DND-41 (cell line): ENCODE results near the gene COL8A1.

Source experiments
- ATAC-seq: fragments of 200-7000 bp; cut with Tn5 transposase; 3 replicates; pipeline ENCODE4 v1.9.1; 2021; ENCODE audit warnings: low read depth; ENCODE audit not compliant: insufficient read depth
- DNase-seq: peaks from one replicate; pipeline ENCODE4 v3.0.0-alpha.2; 2020
- H2AFZ ChIP-seq: 2 replicates; pipeline ENCODE4 v1.6.0; 2012; ENCODE audit warnings: low read depth, low read length
- H3K27ac ChIP-seq: 2 replicates; pipeline ENCODE4 v1.5.1; 2012; ENCODE audit warnings: low read length, inconsistent platforms
- H3K27me3 ChIP-seq: fragments of 200-600 bp; sonication (generic); 2 replicates; pipeline ENCODE4 v1.6.0; 2012; ENCODE audit warnings: low read length, mild to moderate bottlenecking, inconsistent platforms; ENCODE audit not compliant: insufficient read depth, poor library complexity
- H3K36me3 ChIP-seq: 2 replicates; pipeline ENCODE4 v1.5.1; 2012; ENCODE audit warnings: low read length, inconsistent platforms; ENCODE audit not compliant: insufficient read depth
- H3K4me1 ChIP-seq: 2 replicates; pipeline ENCODE4 v1.5.1; 2012; ENCODE audit warnings: mild to moderate bottlenecking, low read length; ENCODE audit not compliant: insufficient read depth
- H3K4me2 ChIP-seq: 2 replicates; pipeline ENCODE4 v1.6.0; 2012; ENCODE audit warnings: mild to moderate bottlenecking, moderate library complexity, low read length, inconsistent platforms; ENCODE audit not compliant: insufficient read depth
- H3K4me3 ChIP-seq, 2 experiments: fragments of 200-600 bp in 1 of 2; shearing (Covaris generic) in 1 of 2; 2 replicates each; pipeline ENCODE4 v1.5.1; 2012 to 2016; ENCODE audit warnings: inconsistent platforms in 2 of 2, low read length in 2 of 2, mild to moderate bottlenecking in 2 of 2, low read depth in 1 of 2, moderate library complexity in 1 of 2
- H3K79me2 ChIP-seq: 2 replicates; pipeline ENCODE4 v1.6.0; 2012; ENCODE audit warnings: low read length, inconsistent platforms; ENCODE audit not compliant: insufficient read depth
- H3K9ac ChIP-seq: 2 replicates; pipeline ENCODE4 v1.6.0; 2012; ENCODE audit warnings: low read depth, mild to moderate bottlenecking, inconsistent platforms, low read length, moderate library complexity
- H3K9me3 ChIP-seq: 2 replicates; pipeline ENCODE4 v1.5.1; 2012; ENCODE audit warnings: low read length, moderate library complexity, mild to moderate bottlenecking, inconsistent platforms; ENCODE audit not compliant: insufficient read depth, severe bottlenecking
- H4K20me1 ChIP-seq: 2 replicates; pipeline ENCODE4 v1.6.0; 2012; ENCODE audit warnings: low read length; ENCODE audit not compliant: insufficient read depth
- EZH2 ChIP-seq: IDR thresholded peaks from 3 replicates; pipeline ENCODE4 v1.6.1; 2012; ENCODE audit warnings: borderline replicate concordance, low read depth, mild to moderate bottlenecking, moderate library complexity, low read length, inconsistent platforms; ENCODE audit not compliant: severe bottlenecking
- TF ChIP-seq, protein P1 (sequence below): IDR thresholded peaks from 2 replicates; pipeline ENCODE4 v1.5.1; 2012; ENCODE audit warnings: borderline replicate concordance, low read length, moderate library complexity, mild to moderate bottlenecking; ENCODE audit not compliant: poor library complexity, severe bottlenecking; ENCODE audit errors: extremely low read depth

Gene COL8A1

DNA sequence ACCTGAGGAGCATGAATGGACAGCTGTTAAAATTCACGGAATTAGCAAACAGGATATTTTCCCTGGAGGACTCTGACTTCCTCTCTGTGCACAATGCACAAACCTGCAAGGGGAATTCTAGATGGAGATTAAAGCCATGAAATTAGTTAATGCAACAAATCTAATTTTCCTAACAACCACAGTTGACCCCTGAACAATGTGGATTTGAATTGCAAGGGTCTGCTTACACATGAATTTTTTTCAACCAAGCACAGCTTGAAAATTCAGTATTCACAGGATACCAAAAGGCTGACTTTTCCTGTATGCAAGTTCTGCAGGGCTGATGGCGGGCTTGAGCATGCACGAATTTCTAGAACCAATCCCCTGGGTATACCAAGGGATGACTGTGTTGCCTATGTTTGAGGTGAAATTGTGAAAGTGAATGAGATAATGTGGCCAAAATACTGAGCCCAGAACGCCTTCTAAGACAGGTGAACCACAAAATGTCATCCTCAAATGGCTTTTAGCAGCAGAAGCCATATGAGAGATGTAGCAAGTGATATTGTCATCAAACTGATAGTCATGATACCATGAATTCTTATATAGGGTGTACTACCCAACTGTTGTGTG lies 52.5 kb downstream of the COL8A1 start:
- Histone ChIP-seq H3K27ac (no peak overlapping the region), H2AFZ (no peak overlapping the region), H4K20me1 (no peaks in the 10 kb centered on the region), H3K36me3 (no peaks in the 10 kb centered on the region), H3K4me3 (no peak overlapping the region), H3K27me3 (no peaks in the 10 kb centered on the region), H3K4me2 (no peak overlapping the region), H3K9ac (no peak overlapping the region), H3K79me2 (no peaks in the 10 kb centered on the region), H3K4me1 (no peaks in the 10 kb centered on the region), H3K9me3 (no peaks in the 10 kb centered on the region)
- TF ChIP-seq EZH2, result no peak
- TF ChIP-seq, protein P1, sequence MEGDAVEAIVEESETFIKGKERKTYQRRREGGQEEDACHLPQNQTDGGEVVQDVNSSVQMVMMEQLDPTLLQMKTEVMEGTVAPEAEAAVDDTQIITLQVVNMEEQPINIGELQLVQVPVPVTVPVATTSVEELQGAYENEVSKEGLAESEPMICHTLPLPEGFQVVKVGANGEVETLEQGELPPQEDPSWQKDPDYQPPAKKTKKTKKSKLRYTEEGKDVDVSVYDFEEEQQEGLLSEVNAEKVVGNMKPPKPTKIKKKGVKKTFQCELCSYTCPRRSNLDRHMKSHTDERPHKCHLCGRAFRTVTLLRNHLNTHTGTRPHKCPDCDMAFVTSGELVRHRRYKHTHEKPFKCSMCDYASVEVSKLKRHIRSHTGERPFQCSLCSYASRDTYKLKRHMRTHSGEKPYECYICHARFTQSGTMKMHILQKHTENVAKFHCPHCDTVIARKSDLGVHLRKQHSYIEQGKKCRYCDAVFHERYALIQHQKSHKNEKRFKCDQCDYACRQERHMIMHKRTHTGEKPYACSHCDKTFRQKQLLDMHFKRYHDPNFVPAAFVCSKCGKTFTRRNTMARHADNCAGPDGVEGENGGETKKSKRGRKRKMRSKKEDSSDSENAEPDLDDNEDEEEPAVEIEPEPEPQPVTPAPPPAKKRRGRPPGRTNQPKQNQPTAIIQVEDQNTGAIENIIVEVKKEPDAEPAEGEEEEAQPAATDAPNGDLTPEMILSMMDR, result no peak
- ATAC-seq (no peak), DNase-seq (no peak)

DNA sequence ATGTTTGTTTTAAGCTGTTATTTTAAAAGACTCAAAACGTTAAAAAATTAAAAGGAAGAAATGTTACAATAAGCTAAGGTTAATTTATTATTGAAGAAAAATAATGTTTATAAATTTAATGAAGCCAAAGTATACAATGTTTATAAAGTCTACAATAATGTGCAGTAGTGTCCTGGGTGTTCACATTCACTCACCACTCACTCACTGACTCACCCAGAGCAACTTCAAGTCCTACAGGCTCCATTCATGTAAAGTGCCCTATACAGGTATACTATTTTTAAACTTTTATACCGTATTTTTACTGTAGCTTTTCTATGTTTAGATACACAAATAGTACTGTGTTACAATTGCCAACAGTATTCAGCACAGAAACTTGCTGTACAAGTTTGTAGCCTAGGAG lies 55.2 kb downstream of the COL8A1 start:
- ATAC-seq, result no peak

DNA sequence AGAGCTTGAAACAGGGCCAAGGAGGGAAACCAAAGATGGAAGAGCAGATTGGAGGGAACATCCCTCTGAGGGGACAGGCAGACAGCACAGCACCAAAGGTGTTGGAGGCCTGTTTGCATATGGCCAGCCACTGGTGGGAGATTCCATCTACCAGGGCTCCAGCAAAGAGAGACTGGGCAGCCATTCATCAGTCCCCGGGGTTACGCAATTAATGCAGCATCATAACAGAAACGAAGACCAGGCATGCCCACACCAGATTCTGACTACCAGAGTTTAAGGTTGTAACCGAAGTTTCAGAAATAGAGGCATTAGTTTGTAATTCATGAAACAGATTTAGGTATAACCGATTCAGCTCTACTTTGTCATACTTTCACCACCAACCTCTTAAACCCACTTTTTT lies 58.1 kb downstream of the COL8A1 start:
- ATAC-seq, result no peak
- Histone ChIP-seq H3K27me3 (no peaks in the 10 kb centered on the region), H3K4me2 (no peak overlapping the region), H3K9ac (no peak overlapping the region), H3K27ac (no peak overlapping the region), H3K36me3 (no peaks in the 10 kb centered on the region), H3K9me3 (no peaks in the 10 kb centered on the region), H3K4me1 (no peaks in the 10 kb centered on the region), H2AFZ (no peak overlapping the region), H3K4me3 (no peak overlapping the region), H3K79me2 (no peaks in the 10 kb centered on the region), H4K20me1 (no peaks in the 10 kb centered on the region)
- TF ChIP-seq EZH2, result no peak
- TF ChIP-seq, protein P1, result no peak
- no peak for DNase-seq

More for the DNA sequence above, 55.2 kb downstream of the COL8A1 start:
- DNase-seq, result no peak
- Histone ChIP-seq H3K4me2 (no peak overlapping the region), H3K36me3 (no peaks in the 10 kb centered on the region), H3K9ac (no peak overlapping the region), H4K20me1 (no peaks in the 10 kb centered on the region), H3K4me3 (no peak overlapping the region), H3K9me3 (no peaks in the 10 kb centered on the region), H3K27ac (no peak overlapping the region), H3K27me3 (no peaks in the 10 kb centered on the region), H3K4me1 (no peaks in the 10 kb centered on the region), H2AFZ (no peak overlapping the region), H3K79me2 (no peaks in the 10 kb centered on the region)
- no peak for TF ChIP-seq EZH2
- TF ChIP-seq, protein P1, result no peak
